Ecto neural progenitor cell (in vitro differentiated cells): ENCODE data around the gene ASTN2.
"Not testable (repeated sequence)": the region's sequence is repeated elsewhere in the genome, so short reads cannot be mapped to it uniquely, and the experiment has no call there.

ENCODE experiments used
- DNase-seq: peaks from one replicate; pipeline ENCODE4 v3.0.0-alpha.2; 2018; ENCODE audit warnings: low spot score

ASTN2 gene

GRCh38 chr9:116952436-116952810, 462.4 kb downstream of the ASTN2 start:
- DNase-seq, result no peak

- no peak for DNase-seq
Measured at GRCh38 chr9:116951588-116952435, 463.0 kb downstream of the ASTN2 start.

- DNase-seq, result no peak
Measured at GRCh38 chr9:116945817-116946216, 469.0 kb downstream of the ASTN2 start.

- no peak for DNase-seq
Measured at GRCh38 chr9:116944714-116945534, 469.9 kb downstream of the ASTN2 start.

- DNase-seq, result no peak
Measured at GRCh38 chr9:116943970-116944369, 470.9 kb downstream of the ASTN2 start.

GRCh38 chr9:116942593-116943061, 472.2 kb downstream of the ASTN2 start:
- no peak for DNase-seq

GRCh38 chr9:116941266-116941665, 473.6 kb downstream of the ASTN2 start:
- DNase-seq, result no peak

- no peak for DNase-seq
Measured at GRCh38 chr9:116940614-116941215, 474.1 kb downstream of the ASTN2 start.

GRCh38 chr9:116939614-116940013, 475.2 kb downstream of the ASTN2 start:
- no peak for DNase-seq

GRCh38 chr9:116939161-116939560, 475.7 kb downstream of the ASTN2 start:
- DNase-seq, result no peak

GRCh38 chr9:116937361-116937760, 477.5 kb downstream of the ASTN2 start:
- no peak for DNase-seq

- no peak for DNase-seq
Measured at GRCh38 chr9:116935149-116935897, 479.5 kb downstream of the ASTN2 start.

GRCh38 chr9:116934131-116934530, 480.7 kb downstream of the ASTN2 start:
- no peak for DNase-seq

- DNase-seq, result no peak
Measured at GRCh38 chr9:116933251-116933650, 481.6 kb downstream of the ASTN2 start.

- DNase-seq, result no peak
Measured at GRCh38 chr9:116929621-116930020, 485.2 kb downstream of the ASTN2 start.

- DNase-seq, result no peak
Measured at GRCh38 chr9:116928884-116929283, 486.0 kb downstream of the ASTN2 start.

- DNase-seq, result no peak
Measured at GRCh38 chr9:116928289-116928688, 486.6 kb downstream of the ASTN2 start.

- DNase-seq, result no peak
Measured at GRCh38 chr9:116927726-116928125, 487.1 kb downstream of the ASTN2 start.

GRCh38 chr9:116925121-116925520, 489.7 kb downstream of the ASTN2 start:
- DNase-seq, result no peak

- no peak for DNase-seq
Measured at GRCh38 chr9:116924462-116925110, 490.3 kb downstream of the ASTN2 start.

GRCh38 chr9:116917895-116918508, 496.9 kb downstream of the ASTN2 start:
- not testable (repeated sequence) for DNase-seq
